ENCODE measurements around the gene SLC10A6. TPM values are rescaled to one million over a fixed set of nuclear protein-coding genes. Genes with fewer than 3 reads are reported as not detected.

The SLC10A6 gene
- total and polyA plus RNA-seq, 5 donors from 2014 or later, result not detected

DNA sequence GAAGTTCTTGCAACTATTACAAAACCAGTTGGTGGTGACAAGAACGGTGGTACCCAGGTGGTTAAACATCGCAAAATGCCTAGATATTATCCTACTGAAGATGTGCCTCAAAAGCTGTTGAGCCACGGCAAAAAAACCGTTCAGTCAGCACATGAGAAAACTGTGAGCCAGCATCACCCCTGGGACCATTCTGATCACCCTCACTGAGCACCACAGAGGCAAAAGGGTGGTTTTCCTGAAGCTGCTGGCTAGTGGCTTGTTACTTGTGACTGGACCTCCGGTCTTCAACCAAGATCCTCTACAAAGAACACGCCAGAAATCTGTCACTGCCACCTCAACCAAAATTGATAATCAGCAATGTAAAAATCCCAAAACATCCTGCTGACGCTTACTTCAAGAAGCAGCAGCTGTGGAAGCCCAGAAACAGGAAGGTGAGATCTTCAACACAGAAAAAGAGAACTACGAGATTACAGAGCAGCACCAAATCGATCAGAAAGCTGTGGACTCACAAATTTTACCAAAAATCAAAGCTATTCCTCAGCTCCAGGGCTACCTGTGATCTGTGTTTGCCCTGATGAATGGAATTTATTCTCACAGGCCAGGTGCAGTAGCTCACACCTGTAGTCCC, 21.4 kb upstream of the SLC10A6 start:
- no peaks in the 10 kb centered on the region for H3K27me3 ChIP-seq (ENCODE audit: control insufficient read depth, insufficient read depth, low read length)
- DNase-seq, result no peak
- H3K4me3 Mint-ChIP-seq, result no peak overlapping the region
- no peak overlapping the region for H3K27ac ChIP-seq (ENCODE audit: insufficient read depth, low read length, poor library complexity, severe bottlenecking)
- no peaks in the 10 kb centered on the region for H3K36me3 ChIP-seq (ENCODE audit: control insufficient read depth, insufficient read depth, low read length)
- H3K4me1 Mint-ChIP-seq, result no peaks in the 10 kb centered on the region
- no peaks in the 10 kb centered on the region for H3K9me3 ChIP-seq (ENCODE audit: control insufficient read depth in 2 of 2, low read length in 2 of 2)
- peaks cover 4% of the 10 kb centered on the region for H3K27me3 Mint-ChIP-seq
- H3K4me1 ChIP-seq (ENCODE audit: control insufficient read depth, insufficient read depth, low read length, poor library complexity, severe bottlenecking), result no peaks in the 10 kb centered on the region
- no peak overlapping the region for H3K4me3 ChIP-seq (ENCODE audit: low read depth, low read length)
- H3K36me3 Mint-ChIP-seq, result no peaks in the 10 kb centered on the region
- H3K9me3 Mint-ChIP-seq, result peaks cover 0 to 5% (median 0%) of the 10 kb centered on the region in 7 donors
- ATAC-seq (ENCODE audit: low read depth in 2 of 2), result no peak
- H3K27ac Mint-ChIP-seq, result peak overlapping the region in 1 of 3 donors; percentile 88

DNA sequence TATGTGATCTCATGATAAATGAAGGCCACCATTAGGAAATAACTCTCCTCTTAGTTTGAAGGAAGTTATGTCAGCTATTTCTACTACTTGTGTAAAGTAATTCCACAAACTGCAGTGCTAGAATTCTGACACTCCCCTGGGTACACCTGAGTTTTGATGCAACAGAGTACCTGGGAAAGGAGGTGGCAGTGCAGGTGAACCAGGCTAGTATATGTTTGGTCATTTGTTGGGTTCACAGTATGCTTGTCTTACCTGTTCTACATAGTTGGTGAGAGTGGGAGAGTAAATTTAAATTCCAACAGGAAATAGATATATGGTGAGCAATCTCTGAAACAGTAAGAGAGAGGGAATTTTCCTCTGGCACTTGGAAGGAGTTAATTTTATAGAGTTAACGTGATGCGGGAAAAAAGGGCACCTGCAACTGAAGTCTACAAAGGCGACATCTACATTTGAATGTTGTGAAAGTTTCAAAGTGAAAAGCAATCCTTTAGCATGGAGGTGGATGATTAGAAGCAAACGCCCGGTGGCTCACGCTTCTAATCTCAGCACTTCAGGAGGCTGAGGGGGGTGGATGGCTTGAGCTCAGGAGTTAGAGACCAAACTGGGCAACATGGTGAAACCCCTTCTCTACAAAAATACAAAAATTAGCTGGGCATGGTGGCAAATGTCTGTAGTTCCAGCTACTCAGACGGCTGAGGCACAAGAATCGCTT, 8.3 kb upstream of the SLC10A6 start:
- no peak for ATAC-seq (ENCODE audit: low read depth in 2 of 2)
- H3K9me3 ChIP-seq (ENCODE audit: control insufficient read depth in 2 of 2, low read length in 2 of 2), result no peaks in the 10 kb centered on the region

DNA sequence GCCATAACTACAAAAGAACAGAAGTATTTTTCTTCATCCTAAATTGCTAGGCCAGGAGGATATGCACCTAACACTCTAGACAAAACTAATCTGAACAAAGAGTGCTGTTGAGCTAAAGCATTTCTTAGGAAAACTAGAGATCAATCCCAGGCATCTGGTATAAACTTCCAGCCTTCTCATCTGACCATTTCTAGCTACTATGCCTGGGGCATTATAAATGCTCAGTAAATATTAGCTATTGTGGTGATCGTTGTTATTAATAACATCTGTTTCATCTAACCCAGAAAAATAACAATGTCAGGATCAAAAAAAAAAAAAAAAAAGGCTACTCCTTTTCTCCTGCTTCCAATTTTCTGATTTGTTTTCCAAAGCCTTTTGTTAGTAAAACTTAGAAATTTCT, 7.7 kb upstream of the SLC10A6 start:
- H3K4me3 Mint-ChIP-seq, result no peak overlapping the region
- H3K36me3 Mint-ChIP-seq, result no peaks in the 10 kb centered on the region
- Histone ChIP-seq H3K36me3 (ENCODE audit: control insufficient read depth, insufficient read depth, low read length) (no peaks in the 10 kb centered on the region), H3K27me3 (ENCODE audit: control insufficient read depth, insufficient read depth, low read length) (no peaks in the 10 kb centered on the region), H3K4me3 (ENCODE audit: low read depth, low read length) (no peak overlapping the region), H3K9me3 (ENCODE audit: control insufficient read depth in 2 of 2, low read length in 2 of 2) (no peaks in the 10 kb centered on the region), H3K4me1 (ENCODE audit: control insufficient read depth, insufficient read depth, low read length, poor library complexity, severe bottlenecking) (no peaks in the 10 kb centered on the region), H3K27ac (ENCODE audit: insufficient read depth, low read length, poor library complexity, severe bottlenecking) (no peak overlapping the region)
- ATAC-seq (ENCODE audit: low read depth in 2 of 2), result no peak
- no peak overlapping the region for H3K27ac Mint-ChIP-seq
- DNase-seq, result no peak
- H3K9me3 Mint-ChIP-seq, result peaks cover 0 to 1% (median 0%) of the 10 kb centered on the region in 7 donors
- no peaks in the 10 kb centered on the region for H3K4me1 Mint-ChIP-seq
- H3K27me3 Mint-ChIP-seq, result no peaks in the 10 kb centered on the region

More for the DNA sequence above, 8.3 kb upstream of the SLC10A6 start:
- DNase-seq, result no peak
- no peaks in the 10 kb centered on the region for H3K36me3 Mint-ChIP-seq
- Histone ChIP-seq H3K4me1 (ENCODE audit: control insufficient read depth, insufficient read depth, low read length, poor library complexity, severe bottlenecking) (no peaks in the 10 kb centered on the region), H3K36me3 (ENCODE audit: control insufficient read depth, insufficient read depth, low read length) (no peaks in the 10 kb centered on the region), H3K27ac (ENCODE audit: insufficient read depth, low read length, poor library complexity, severe bottlenecking) (no peak overlapping the region), H3K4me3 (ENCODE audit: low read depth, low read length) (no peak overlapping the region), H3K27me3 (ENCODE audit: control insufficient read depth, insufficient read depth, low read length) (no peaks in the 10 kb centered on the region)
- peak overlapping the region in 1 of 3 donors; percentile 29 for H3K27ac Mint-ChIP-seq
- H3K9me3 Mint-ChIP-seq, result peaks cover 0 to 1% (median 0%) of the 10 kb centered on the region in 7 donors
- H3K4me1 Mint-ChIP-seq, result no peaks in the 10 kb centered on the region
- no peaks in the 10 kb centered on the region for H3K27me3 Mint-ChIP-seq
- H3K4me3 Mint-ChIP-seq, result no peak overlapping the region

DNA sequence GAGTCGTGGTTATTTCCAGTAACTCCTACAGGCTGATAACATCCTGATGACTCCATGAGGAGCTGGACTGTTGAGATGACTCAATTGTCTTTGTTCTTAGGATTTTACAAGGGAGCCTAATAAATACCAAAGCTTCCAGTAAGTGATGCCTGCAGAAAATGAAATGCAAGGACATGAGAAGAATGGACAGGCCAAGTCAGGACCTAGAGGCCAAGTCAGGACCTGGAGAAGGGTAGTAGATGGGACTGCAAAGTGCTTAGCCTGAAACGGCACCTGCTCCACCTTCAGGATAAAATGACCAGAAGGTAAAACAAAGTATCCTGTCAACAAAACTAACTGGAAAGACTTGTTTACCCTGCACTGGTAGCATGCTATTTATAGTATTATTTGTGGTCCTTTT, 6.4 kb upstream of the SLC10A6 start:
- DNase-seq (no peak), ATAC-seq (ENCODE audit: low read depth in 2 of 2) (no peak)
- Histone ChIP-seq H3K4me1 (ENCODE audit: control insufficient read depth, insufficient read depth, low read length, poor library complexity, severe bottlenecking) (no peaks in the 10 kb centered on the region), H3K27ac (ENCODE audit: insufficient read depth, low read length, poor library complexity, severe bottlenecking) (no peak overlapping the region), H3K4me3 (ENCODE audit: low read depth, low read length) (no peak overlapping the region), H3K36me3 (ENCODE audit: control insufficient read depth, insufficient read depth, low read length) (no peaks in the 10 kb centered on the region), H3K27me3 (ENCODE audit: control insufficient read depth, insufficient read depth, low read length) (no peaks in the 10 kb centered on the region), H3K9me3 (ENCODE audit: control insufficient read depth in 2 of 2, low read length in 2 of 2) (no peaks in the 10 kb centered on the region)
- H3K9me3 Mint-ChIP-seq, result peaks cover 0 to 1% (median 0%) of the 10 kb centered on the region in 7 donors
- no peaks in the 10 kb centered on the region for H3K27me3 Mint-ChIP-seq
- no peak overlapping the region for H3K4me3 Mint-ChIP-seq
- no peaks in the 10 kb centered on the region for H3K36me3 Mint-ChIP-seq
- H3K27ac Mint-ChIP-seq, result no peak overlapping the region
- H3K4me1 Mint-ChIP-seq, result no peaks in the 10 kb centered on the region

DNA sequence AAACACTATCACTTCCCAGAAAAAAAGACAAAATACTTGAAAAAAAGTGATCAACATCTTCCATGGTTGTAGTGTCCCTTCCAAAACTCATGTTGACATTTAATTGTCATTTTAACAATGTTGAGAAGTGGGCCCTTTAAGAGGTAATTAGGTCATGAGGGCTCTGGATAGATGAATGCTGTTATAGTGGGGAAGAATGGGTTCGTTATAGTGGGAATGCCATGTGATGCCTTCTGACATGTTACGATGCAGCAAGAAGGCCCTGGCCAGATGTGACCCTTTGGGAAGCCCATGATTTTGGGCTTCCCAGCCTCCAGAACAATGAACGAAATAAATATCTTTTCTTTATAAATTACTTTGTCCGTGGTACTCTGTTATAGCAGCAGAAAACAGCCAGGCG, 4.0 kb upstream of the SLC10A6 start:
- H3K9me3 Mint-ChIP-seq, result peaks cover 0 to 1% (median 0%) of the 10 kb centered on the region in 7 donors
- no peaks in the 10 kb centered on the region for H3K4me1 ChIP-seq (ENCODE audit: control insufficient read depth, insufficient read depth, low read length, poor library complexity, severe bottlenecking)

DNA sequence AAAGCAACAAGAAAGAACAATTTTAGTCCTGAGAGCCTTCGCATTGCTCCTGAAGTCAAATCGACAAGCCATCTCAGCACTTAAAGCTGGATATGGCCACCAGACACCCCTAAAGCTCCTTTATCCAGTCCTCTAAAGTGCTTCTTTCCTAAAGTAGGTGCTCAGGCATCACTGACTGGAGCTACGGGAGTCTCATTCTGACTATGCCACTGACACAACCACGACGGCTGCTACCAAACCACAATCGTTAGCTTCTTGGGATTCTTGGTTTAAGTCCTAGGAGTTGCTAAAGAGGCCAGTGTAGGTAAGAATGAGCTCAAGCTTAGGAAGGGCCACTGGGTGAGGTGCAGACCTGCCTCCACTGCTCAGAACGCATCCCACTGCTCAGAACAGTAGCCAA, 1.0 kb downstream of the SLC10A6 start:
- no peak for DNase-seq
- H3K4me3 ChIP-seq (ENCODE audit: low read depth, low read length), result no peak overlapping the region
- peaks cover 0 to 4% (median 0%) of the 10 kb centered on the region in 7 donors for H3K9me3 Mint-ChIP-seq
- no peak overlapping the region for H3K4me3 Mint-ChIP-seq
- H3K27ac Mint-ChIP-seq, result no peak overlapping the region
- H3K4me1 Mint-ChIP-seq, result no peaks in the 10 kb centered on the region
- no peaks in the 10 kb centered on the region for H3K4me1 ChIP-seq (ENCODE audit: control insufficient read depth, insufficient read depth, low read length, poor library complexity, severe bottlenecking)
- H3K27me3 Mint-ChIP-seq, result peaks cover 4% of the 10 kb centered on the region
- no peaks in the 10 kb centered on the region for H3K36me3 ChIP-seq (ENCODE audit: control insufficient read depth, insufficient read depth, low read length)
- no peaks in the 10 kb centered on the region for H3K9me3 ChIP-seq (ENCODE audit: control insufficient read depth in 2 of 2, low read length in 2 of 2)
- no peak overlapping the region for H3K27ac ChIP-seq (ENCODE audit: insufficient read depth, low read length, poor library complexity, severe bottlenecking)
- no peaks in the 10 kb centered on the region for H3K36me3 Mint-ChIP-seq
- no peaks in the 10 kb centered on the region for H3K27me3 ChIP-seq (ENCODE audit: control insufficient read depth, insufficient read depth, low read length)
- no peak for ATAC-seq (ENCODE audit: low read depth in 2 of 2)

More for the DNA sequence above, 4.0 kb upstream of the SLC10A6 start:
- Mint-ChIP-seq H3K4me1 (no peaks in the 10 kb centered on the region), H3K36me3 (no peaks in the 10 kb centered on the region), H3K27ac (no peak overlapping the region), H3K4me3 (no peak overlapping the region), H3K27me3 (no peaks in the 10 kb centered on the region)
- H3K27ac ChIP-seq (ENCODE audit: insufficient read depth, low read length, poor library complexity, severe bottlenecking), result no peak overlapping the region
- ATAC-seq (ENCODE audit: low read depth in 2 of 2) (no peak), DNase-seq (no peak)
- no peaks in the 10 kb centered on the region for H3K27me3 ChIP-seq (ENCODE audit: control insufficient read depth, insufficient read depth, low read length)
- H3K4me3 ChIP-seq (ENCODE audit: low read depth, low read length), result no peak overlapping the region
- H3K36me3 ChIP-seq (ENCODE audit: control insufficient read depth, insufficient read depth, low read length), result no peaks in the 10 kb centered on the region
- no peaks in the 10 kb centered on the region for H3K9me3 ChIP-seq (ENCODE audit: control insufficient read depth in 2 of 2, low read length in 2 of 2)

DNA sequence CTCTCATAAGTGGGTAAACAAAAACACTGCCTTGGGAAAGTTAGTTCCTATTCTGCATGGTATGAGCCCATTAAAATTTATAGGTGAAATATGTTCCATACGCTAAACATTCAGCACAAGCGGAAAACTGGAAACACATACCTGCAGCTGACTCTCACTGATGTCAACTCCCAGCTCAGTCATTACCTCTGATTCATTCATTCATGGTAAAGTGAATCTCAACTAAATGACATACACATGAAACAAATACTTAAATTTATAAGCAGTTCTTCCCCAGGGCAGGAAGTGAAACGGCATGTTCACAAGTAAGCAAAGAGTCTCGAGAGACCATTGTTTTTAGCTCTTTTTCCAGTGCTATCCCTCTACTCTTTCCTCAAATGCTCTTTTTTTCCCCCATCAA, 1.6 kb downstream of the SLC10A6 start:
- Mint-ChIP-seq H3K9me3 (peaks cover 0 to 4% (median 0%) of the 10 kb centered on the region in 7 donors), H3K36me3 (no peaks in the 10 kb centered on the region), H3K4me1 (no peaks in the 10 kb centered on the region), H3K27me3 (peaks cover 4% of the 10 kb centered on the region), H3K4me3 (no peak overlapping the region), H3K27ac (no peak overlapping the region)
- Histone ChIP-seq H3K4me3 (ENCODE audit: low read depth, low read length) (no peak overlapping the region), H3K27me3 (ENCODE audit: control insufficient read depth, insufficient read depth, low read length) (no peaks in the 10 kb centered on the region), H3K4me1 (ENCODE audit: control insufficient read depth, insufficient read depth, low read length, poor library complexity, severe bottlenecking) (no peaks in the 10 kb centered on the region), H3K9me3 (ENCODE audit: control insufficient read depth in 2 of 2, low read length in 2 of 2) (no peaks in the 10 kb centered on the region), H3K27ac (ENCODE audit: insufficient read depth, low read length, poor library complexity, severe bottlenecking) (no peak overlapping the region), H3K36me3 (ENCODE audit: control insufficient read depth, insufficient read depth, low read length) (no peaks in the 10 kb centered on the region)
- DNase-seq (no peak), ATAC-seq (ENCODE audit: low read depth in 2 of 2) (no peak)

DNA sequence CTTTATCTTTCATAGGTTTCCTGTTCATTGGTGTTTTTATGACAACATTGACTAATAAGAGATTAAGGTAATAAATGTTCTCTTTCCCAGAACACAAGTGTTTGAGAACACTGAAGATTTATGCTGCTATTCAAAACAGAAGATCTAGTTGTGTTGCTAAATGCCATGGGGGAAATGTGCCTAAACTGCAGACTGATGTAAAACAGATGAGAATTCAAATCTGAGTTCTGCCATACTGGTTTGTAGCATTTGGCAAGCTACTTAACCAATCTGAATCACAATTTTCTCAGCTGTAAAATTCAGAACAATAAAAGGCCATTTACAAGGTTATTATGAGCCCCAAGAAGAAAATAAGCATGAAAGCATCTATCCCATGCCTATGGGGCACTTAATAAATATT, 2.3 kb downstream of the SLC10A6 start:
- no peak for DNase-seq
- Mint-ChIP-seq H3K9me3 (peaks cover 0 to 4% (median 0%) of the 10 kb centered on the region in 7 donors), H3K27ac (no peak overlapping the region), H3K4me3 (no peak overlapping the region), H3K4me1 (no peaks in the 10 kb centered on the region), H3K27me3 (peaks cover 4% of the 10 kb centered on the region), H3K36me3 (no peaks in the 10 kb centered on the region)
- no peak for ATAC-seq (ENCODE audit: low read depth in 2 of 2)
- no peaks in the 10 kb centered on the region for H3K27me3 ChIP-seq (ENCODE audit: control insufficient read depth, insufficient read depth, low read length)
- no peak overlapping the region for H3K4me3 ChIP-seq (ENCODE audit: low read depth, low read length)
- H3K4me1 ChIP-seq (ENCODE audit: control insufficient read depth, insufficient read depth, low read length, poor library complexity, severe bottlenecking), result no peaks in the 10 kb centered on the region
- H3K9me3 ChIP-seq (ENCODE audit: control insufficient read depth in 2 of 2, low read length in 2 of 2), result no peaks in the 10 kb centered on the region
- H3K36me3 ChIP-seq (ENCODE audit: control insufficient read depth, insufficient read depth, low read length), result no peaks in the 10 kb centered on the region
- H3K27ac ChIP-seq (ENCODE audit: insufficient read depth, low read length, poor library complexity, severe bottlenecking), result no peak overlapping the region

Data from CD4-positive, CD25-positive, alpha-beta regulatory T cell (primary cell).